Measurements from ENCODE around the gene UROC1.

The UROC1 gene

GRCh38 chr3:126463521-126463920 lies 54.1 kb downstream of the UROC1 start:
- FAIRE-seq = no peak

GRCh38 chr3:126461450-126462070 lies 56.0 kb downstream of the UROC1 start:
- TF ChIP-seq TAF1 (IDR thresholded peaks at IDR 0.05; ENCODE audit: low read depth, low read length) (no peak), PAX5 (IDR thresholded peaks at IDR 0.05; ENCODE audit: insufficient read depth, low read length, severe bottlenecking) (no peak), POLR2AphosphoS5 (IDR thresholded peaks at IDR 0.05; ENCODE audit: low read depth, low read length) (no peak), POU2F2 (IDR thresholded peaks at IDR 0.05; ENCODE audit: low read depth, low read length) (no peak), POLR2A (IDR thresholded peaks at IDR 0.05; ENCODE audit: low read depth, low read length) (no peak), SPI1 (IDR thresholded peaks at IDR 0.05; ENCODE audit: low read depth, low read length) (no peak)
- FAIRE-seq (no peak), DNase-seq (ENCODE audit: insufficient read length, low spot score) (no peak)

More at GRCh38 chr3:126463521-126463920, 54.1 kb downstream of the UROC1 start:
- TF ChIP-seq POLR2A (IDR thresholded peaks at IDR 0.05; ENCODE audit: low read depth, low read length) (no peak), SPI1 (IDR thresholded peaks at IDR 0.05; ENCODE audit: low read depth, low read length) (no peak), PAX5 (IDR thresholded peaks at IDR 0.05; ENCODE audit: insufficient read depth, low read length, severe bottlenecking) (no peak), TAF1 (IDR thresholded peaks at IDR 0.05; ENCODE audit: low read depth, low read length) (no peak), POU2F2 (IDR thresholded peaks at IDR 0.05; ENCODE audit: low read depth, low read length) (no peak), POLR2AphosphoS5 (IDR thresholded peaks at IDR 0.05; ENCODE audit: low read depth, low read length) (no peak)
- DNase-seq (ENCODE audit: insufficient read length, low spot score) = no peak

- TF ChIP-seq POLR2AphosphoS5 (IDR thresholded peaks at IDR 0.05; ENCODE audit: low read depth, low read length) (no peak), TAF1 (IDR thresholded peaks at IDR 0.05; ENCODE audit: low read depth, low read length) (no peak), POLR2A (IDR thresholded peaks at IDR 0.05; ENCODE audit: low read depth, low read length) (no peak), SPI1 (IDR thresholded peaks at IDR 0.05; ENCODE audit: low read depth, low read length) (no peak), PAX5 (IDR thresholded peaks at IDR 0.05; ENCODE audit: insufficient read depth, low read length, severe bottlenecking) (no peak), POU2F2 (IDR thresholded peaks at IDR 0.05; ENCODE audit: low read depth, low read length) (no peak)
- DNase-seq (ENCODE audit: insufficient read length, low spot score) (no peak), FAIRE-seq (no peak)
Measured at GRCh38 chr3:126460381-126460780, 57.2 kb downstream of the UROC1 start.

GRCh38 chr3:126459763-126460127 lies 57.8 kb downstream of the UROC1 start:
- TF ChIP-seq PAX5 (IDR thresholded peaks at IDR 0.05; ENCODE audit: insufficient read depth, low read length, severe bottlenecking) (no peak), SPI1 (IDR thresholded peaks at IDR 0.05; ENCODE audit: low read depth, low read length) (no peak), TAF1 (IDR thresholded peaks at IDR 0.05; ENCODE audit: low read depth, low read length) (no peak)
- DNase-seq (ENCODE audit: insufficient read length, low spot score) (no peak), FAIRE-seq (no peak)

- no peak for FAIRE-seq
- TF ChIP-seq POLR2A (IDR thresholded peaks at IDR 0.05; ENCODE audit: low read depth, low read length) (no peak), POU2F2 (IDR thresholded peaks at IDR 0.05; ENCODE audit: low read depth, low read length) (no peak), POLR2AphosphoS5 (IDR thresholded peaks at IDR 0.05; ENCODE audit: low read depth, low read length) (no peak), SPI1 (IDR thresholded peaks at IDR 0.05; ENCODE audit: low read depth, low read length) (no peak), TAF1 (IDR thresholded peaks at IDR 0.05; ENCODE audit: low read depth, low read length) (no peak), PAX5 (IDR thresholded peaks at IDR 0.05; ENCODE audit: insufficient read depth, low read length, severe bottlenecking) (no peak)
Measured at GRCh38 chr3:126459111-126459762, 58.3 kb downstream of the UROC1 start.

GRCh38 chr3:126456766-126457388 lies 60.7 kb downstream of the UROC1 start:
- TF ChIP-seq POLR2A (IDR thresholded peaks at IDR 0.05; ENCODE audit: low read depth, low read length) (no peak), POLR2AphosphoS5 (IDR thresholded peaks at IDR 0.05; ENCODE audit: low read depth, low read length) (no peak), POU2F2 (IDR thresholded peaks at IDR 0.05; ENCODE audit: low read depth, low read length) (no peak), TAF1 (IDR thresholded peaks at IDR 0.05; ENCODE audit: low read depth, low read length) (no peak), PAX5 (IDR thresholded peaks at IDR 0.05; ENCODE audit: insufficient read depth, low read length, severe bottlenecking) (no peak), SPI1 (IDR thresholded peaks at IDR 0.05; ENCODE audit: low read depth, low read length) (no peak)
- DNase-seq (ENCODE audit: insufficient read length, low spot score) = no peak
- no peak for FAIRE-seq

More at GRCh38 chr3:126459111-126459762, 58.3 kb downstream of the UROC1 start:
- DNase-seq (ENCODE audit: insufficient read length, low spot score) = no peak

- DNase-seq (ENCODE audit: insufficient read length, low spot score) (no peak), FAIRE-seq (no peak)
- TF ChIP-seq SPI1 (IDR thresholded peaks at IDR 0.05; ENCODE audit: low read depth, low read length) = no peak
Measured at GRCh38 chr3:126456211-126456610, 61.4 kb downstream of the UROC1 start.

GRCh38 chr3:126454437-126455198 lies 63.0 kb downstream of the UROC1 start:
- DNase-seq (ENCODE audit: insufficient read length, low spot score) (no peak), FAIRE-seq (no peak)
- no peak for TF ChIP-seq PAX5 (IDR thresholded peaks at IDR 0.05; ENCODE audit: insufficient read depth, low read length, severe bottlenecking)
- TF ChIP-seq SPI1 (IDR thresholded peaks at IDR 0.05; ENCODE audit: low read depth, low read length) = no peak
- no peak for TF ChIP-seq POLR2AphosphoS5 (IDR thresholded peaks at IDR 0.05; ENCODE audit: low read depth, low read length)
- TF ChIP-seq POLR2A (IDR thresholded peaks at IDR 0.05; ENCODE audit: low read depth, low read length) = no peak
- TF ChIP-seq TAF1 (IDR thresholded peaks at IDR 0.05; ENCODE audit: low read depth, low read length) = no peak
- TF ChIP-seq POU2F2 (IDR thresholded peaks at IDR 0.05; ENCODE audit: low read depth, low read length) = no peak

- no peak for DNase-seq (ENCODE audit: insufficient read length, low spot score)
- TF ChIP-seq TAF1 (IDR thresholded peaks at IDR 0.05; ENCODE audit: low read depth, low read length) (no peak), SPI1 (IDR thresholded peaks at IDR 0.05; ENCODE audit: low read depth, low read length) (no peak), PAX5 (IDR thresholded peaks at IDR 0.05; ENCODE audit: insufficient read depth, low read length, severe bottlenecking) (no peak), POLR2A (IDR thresholded peaks at IDR 0.05; ENCODE audit: low read depth, low read length) (no peak), POLR2AphosphoS5 (IDR thresholded peaks at IDR 0.05; ENCODE audit: low read depth, low read length) (no peak), POU2F2 (IDR thresholded peaks at IDR 0.05; ENCODE audit: low read depth, low read length) (no peak)
Measured at GRCh38 chr3:126454025-126454424, 63.5 kb downstream of the UROC1 start.

More at GRCh38 chr3:126454025-126454424, 63.5 kb downstream of the UROC1 start:
- FAIRE-seq = no peak

Measured in GM12891 (cell line).